Brain microvascular endothelial cell (primary cell): ENCODE measurements around the gene SULT1C4.
A peak's percentile ranks its signal among the peaks of the same experiment; 100 is the strongest.

Source experiments
- DNase-seq: peaks from one replicate; pipeline ENCODE4 v3.0.0-alpha.2; 2020
- H3K27ac ChIP-seq: fragments of 250-450 bp; sonication (Bioruptor Pico); 2 replicates; pipeline ENCODE4 v1.5.1; 2020; ENCODE audit warnings: mild to moderate bottlenecking, moderate library complexity
- H3K27me3 ChIP-seq: fragments of 250-450 bp; sonication (Bioruptor Pico); replicated peaks from 2 replicates; pipeline ENCODE4 v1.5.1; 2020; ENCODE audit warnings: mild to moderate bottlenecking
- H3K36me3 ChIP-seq: fragments of 250-450 bp; sonication (Bioruptor Pico); replicated peaks from 2 replicates; pipeline ENCODE4 v1.5.1; 2020; ENCODE audit warnings: mild to moderate bottlenecking
- H3K4me3 ChIP-seq: 2 replicates; pipeline ENCODE4 v1.5.1; 2011; ENCODE audit warnings: low read depth, mild to moderate bottlenecking, control low read depth, low read length, moderate library complexity
- CTCF ChIP-seq: IDR thresholded peaks from 2 replicates; pipeline ENCODE4 v1.5.1; 2011; ENCODE audit warnings: low read depth, mild to moderate bottlenecking, moderate library complexity, low read length, control low read depth, inconsistent platforms; ENCODE audit errors: missing control alignments
- in situ Hi-C: cut with HindIII; loops from 2 replicates; pipeline ENCODE4 v1.10.0; 2017; ENCODE audit warnings: low sequenced_read_pairs, low pct_ligation_motif_present

The SULT1C4 gene

GRCh38 chr2:108409768-108410167, 32.0 kb downstream of the SULT1C4 start:
- TF ChIP-seq CTCF: no peak
- no peak overlapping the region for H3K27ac ChIP-seq
- H3K4me3 ChIP-seq: no peak overlapping the region
- H3K27me3 ChIP-seq: no peaks in the 10 kb centered on the region
- in situ Hi-C loops: no loop called here
- H3K36me3 ChIP-seq: no peaks in the 10 kb centered on the region
- DNase-seq: no peak

- Histone ChIP-seq H3K36me3 (no peaks in the 10 kb centered on the region), H3K27ac (no peak overlapping the region), H3K4me3 (no peak overlapping the region), H3K27me3 (no peaks in the 10 kb centered on the region)
- DNase-seq: peak; percentile 86
- in situ Hi-C loops: no loop called here
- TF ChIP-seq CTCF: no peak
These were observed 35.4 kb downstream of the SULT1C4 start for GRCh38 chr2:108412995-108413710.

GRCh38 chr2:108413711-108414095, 35.9 kb downstream of the SULT1C4 start:
- no peak for TF ChIP-seq CTCF
- in situ Hi-C loops: no loop called here
- no peaks in the 10 kb centered on the region for H3K27me3 ChIP-seq
- DNase-seq: no peak
- no peak overlapping the region for H3K4me3 ChIP-seq
- H3K27ac ChIP-seq: no peak overlapping the region
- H3K36me3 ChIP-seq: no peaks in the 10 kb centered on the region

- Histone ChIP-seq H3K4me3 (no peak overlapping the region), H3K27ac (no peak overlapping the region), H3K27me3 (no peaks in the 10 kb centered on the region), H3K36me3 (no peaks in the 10 kb centered on the region)
- TF ChIP-seq CTCF: no peak
- in situ Hi-C loops: no loop called here
- no peak for DNase-seq
These were observed 36.6 kb downstream of the SULT1C4 start for GRCh38 chr2:108414256-108414876.

- H3K27me3 ChIP-seq: no peaks in the 10 kb centered on the region
- H3K4me3 ChIP-seq: no peak overlapping the region
- TF ChIP-seq CTCF: no peak
- H3K27ac ChIP-seq: no peak overlapping the region
- DNase-seq: no peak
- in situ Hi-C loops: no loop called here
- no peaks in the 10 kb centered on the region for H3K36me3 ChIP-seq
These were observed 37.2 kb downstream of the SULT1C4 start for GRCh38 chr2:108414945-108415344.
